Keratinocyte (primary cell): ENCODE measurements around the gene PDZD2. TPM values are rescaled to one million over a fixed set of nuclear protein-coding genes. Genes with fewer than 3 reads are reported as not detected.
"Not testable (repeated sequence)": the region's sequence is repeated elsewhere in the genome, so short reads cannot be mapped to it uniquely, and the experiment has no call there.

ENCODE experiments used
- DNase-seq: peaks from one replicate; pipeline ENCODE4 v3.0.0-alpha.2; 2011; ENCODE audit warnings: low read depth, missing footprints, low spot score
- FAIRE-seq: peaks from 2 replicates; lab custom pipeline; 2011; peaks lifted over from hg19 to GRCh38; lab: Jason Lieb, UNC
- H2AFZ ChIP-seq: 2 replicates; pipeline ENCODE4 v1.6.0; 2012; ENCODE audit warnings: low read length, control low read depth, inconsistent platforms; ENCODE audit not compliant: control insufficient read depth
- H3K27ac ChIP-seq: 2 replicates; pipeline ENCODE4 v1.5.1; 2011; ENCODE audit warnings: low read length; ENCODE audit not compliant: control insufficient read depth, insufficient read depth
- H3K27me3 ChIP-seq: 3 replicates; pipeline ENCODE4 v1.6.0; 2011; ENCODE audit warnings: low read length; ENCODE audit not compliant: control insufficient read depth, insufficient read depth; ENCODE audit errors: extremely low read depth
- H3K36me3 ChIP-seq, 2 experiments: 2 replicates in 1 of 2; 3 replicates in 1 of 2; pipeline ENCODE4 v1.5.1; 2011; ENCODE audit warnings: low read length in 2 of 2, mild to moderate bottlenecking in 1 of 2; ENCODE audit not compliant: control insufficient read depth in 2 of 2, insufficient read depth in 2 of 2; ENCODE audit errors: extremely low read depth in 1 of 2
- H3K4me1 ChIP-seq: 3 replicates; pipeline ENCODE4 v1.5.1; 2011; ENCODE audit warnings: low read length; ENCODE audit not compliant: control insufficient read depth, insufficient read depth; ENCODE audit errors: extremely low read depth
- H3K4me2 ChIP-seq: 3 replicates; pipeline ENCODE4 v1.6.0; 2011; ENCODE audit warnings: low read depth, low read length; ENCODE audit not compliant: control insufficient read depth, insufficient read depth; ENCODE audit errors: extremely low read depth
- H3K4me3 ChIP-seq, 3 experiments: fragments of 200-600 bp in 1 of 3; sonication (generic) in 1 of 3; 2 replicates in 2 of 3; 3 replicates in 1 of 3; pipeline ENCODE4 v1.5.1; 2011 to 2016; ENCODE audit warnings: low read length in 3 of 3, mild to moderate bottlenecking in 3 of 3, control low read depth in 2 of 3, inconsistent platforms in 1 of 3, low read depth in 1 of 3, mixed read lengths in 1 of 3, mixed run types in 1 of 3, moderate library complexity in 1 of 3; ENCODE audit not compliant: control insufficient read depth in 2 of 3, insufficient read depth in 2 of 3; ENCODE audit errors: extremely low read depth in 1 of 3
- H3K79me2 ChIP-seq: 2 replicates; pipeline ENCODE4 v1.6.0; 2012; ENCODE audit warnings: low read length; ENCODE audit not compliant: control insufficient read depth, insufficient read depth
- H3K9ac ChIP-seq: 3 replicates; pipeline ENCODE4 v1.6.0; 2011; ENCODE audit warnings: low read length; ENCODE audit not compliant: control insufficient read depth, insufficient read depth; ENCODE audit errors: extremely low read depth
- H3K9me1 ChIP-seq: 3 replicates; pipeline ENCODE4 v1.6.0; 2011; ENCODE audit warnings: low read length; ENCODE audit not compliant: control insufficient read depth, insufficient read depth; ENCODE audit errors: extremely low read depth
- H3K9me3 ChIP-seq: 2 replicates; pipeline ENCODE4 v1.5.1; 2012; ENCODE audit warnings: low read depth, low read length; ENCODE audit not compliant: control insufficient read depth
- H4K20me1 ChIP-seq: 3 replicates; pipeline ENCODE4 v1.6.0; 2011; ENCODE audit warnings: low read length; ENCODE audit not compliant: control insufficient read depth, insufficient read depth; ENCODE audit errors: extremely low read depth
- EZH2 ChIP-seq: IDR thresholded peaks from one replicate; pipeline ENCODE4 v1.6.1; 2012; ENCODE audit warnings: inconsistent platforms, mild to moderate bottlenecking, low read length, moderate library complexity
- dilution Hi-C: fragments of 300-500 bp; cut with MboI; formaldehyde crosslinking; loops from one replicate; pipeline ENCODE4 v1.7.0; 2020; ENCODE audit warnings: low sequenced_read_pairs; ENCODE audit not compliant: extremely low pct_ligation_motif_present
- polyA plus RNA-seq, 5 experiments: library from polyadenylated mRNA; depleted of rRNA in 3 of 5; stranded (reverse) in 3 of 5; stranded (forward) in 1 of 5; unstranded in 1 of 5; fragments of >200 nt; gene quantifications; 1 replicate in 1 of 5; 2 replicates in 3 of 5; 3 replicates in 1 of 5; pipeline versions ENCODE4 v1.2.1 to v1.2.3, GENCODE V29; 2011 to 2012; ENCODE audit warnings: missing spikeins in 2 of 5, low read depth in 1 of 5, low replicate concordance in 1 of 5
- TF ChIP-seq, protein P1 (sequence below), 3 experiments: IDR thresholded peaks in 1 of 3; conservative IDR thresholded peaks in 1 of 3; optimal IDR thresholded peaks in 1 of 3; 2 replicates in 2 of 3; 3 replicates in 1 of 3; pipeline versions ENCODE3 to v1.5.1; 2011; ENCODE audit warnings: low read length in 3 of 3, mild to moderate bottlenecking in 3 of 3, moderate library complexity in 2 of 3, control low read depth in 1 of 3, inconsistent platforms in 1 of 3; ENCODE audit not compliant: insufficient read depth in 2 of 3; ENCODE audit errors: extremely low read depth in 1 of 3

Gene PDZD2
- polyA plus RNA-seq, 1 donor (not counting 4 experiments of a cell fraction or from before 2014, with no cell fraction given) = 7.3 TPM

DNA sequence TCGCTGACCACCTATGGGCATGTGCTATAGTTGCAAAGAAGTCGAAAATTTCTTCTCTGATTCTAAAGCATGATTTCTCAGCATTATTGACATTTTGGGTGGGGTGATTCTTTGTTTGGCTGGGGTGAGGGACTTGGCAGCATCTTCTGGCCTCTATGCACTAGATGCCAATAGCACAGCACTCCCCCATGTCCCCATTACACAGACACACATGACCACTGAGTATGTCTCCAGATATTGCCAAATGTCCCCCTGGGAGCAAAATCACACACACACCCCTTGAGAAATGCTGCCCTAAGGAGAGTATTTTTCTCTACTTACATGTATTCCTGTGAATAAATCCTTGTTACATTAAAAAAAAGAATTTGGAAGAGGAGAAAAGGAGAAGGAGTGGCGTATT is 89.1 kb downstream of the PDZD2 start:
- dilution Hi-C loops = no loop called here
- FAIRE-seq (no peak), DNase-seq (no peak)
- H3K9me3 ChIP-seq = no peaks in the 10 kb centered on the region
- H3K4me3 ChIP-seq = no peak overlapping the region
- no peaks in the 10 kb centered on the region for H4K20me1 ChIP-seq
- H3K9ac ChIP-seq = no peak overlapping the region
- H2AFZ ChIP-seq = no peak overlapping the region
- H3K79me2 ChIP-seq = no peaks in the 10 kb centered on the region
- H3K36me3 ChIP-seq = no peaks in the 10 kb centered on the region
- no peaks in the 10 kb centered on the region for H3K9me1 ChIP-seq
- H3K27me3 ChIP-seq = no peaks in the 10 kb centered on the region
- no peak overlapping the region for H3K4me2 ChIP-seq
- H3K27ac ChIP-seq = no peak overlapping the region
- no peaks in the 10 kb centered on the region for H3K4me1 ChIP-seq
- TF ChIP-seq EZH2 = no peak
- TF ChIP-seq, protein P1, sequence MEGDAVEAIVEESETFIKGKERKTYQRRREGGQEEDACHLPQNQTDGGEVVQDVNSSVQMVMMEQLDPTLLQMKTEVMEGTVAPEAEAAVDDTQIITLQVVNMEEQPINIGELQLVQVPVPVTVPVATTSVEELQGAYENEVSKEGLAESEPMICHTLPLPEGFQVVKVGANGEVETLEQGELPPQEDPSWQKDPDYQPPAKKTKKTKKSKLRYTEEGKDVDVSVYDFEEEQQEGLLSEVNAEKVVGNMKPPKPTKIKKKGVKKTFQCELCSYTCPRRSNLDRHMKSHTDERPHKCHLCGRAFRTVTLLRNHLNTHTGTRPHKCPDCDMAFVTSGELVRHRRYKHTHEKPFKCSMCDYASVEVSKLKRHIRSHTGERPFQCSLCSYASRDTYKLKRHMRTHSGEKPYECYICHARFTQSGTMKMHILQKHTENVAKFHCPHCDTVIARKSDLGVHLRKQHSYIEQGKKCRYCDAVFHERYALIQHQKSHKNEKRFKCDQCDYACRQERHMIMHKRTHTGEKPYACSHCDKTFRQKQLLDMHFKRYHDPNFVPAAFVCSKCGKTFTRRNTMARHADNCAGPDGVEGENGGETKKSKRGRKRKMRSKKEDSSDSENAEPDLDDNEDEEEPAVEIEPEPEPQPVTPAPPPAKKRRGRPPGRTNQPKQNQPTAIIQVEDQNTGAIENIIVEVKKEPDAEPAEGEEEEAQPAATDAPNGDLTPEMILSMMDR (optimal IDR thresholded peaks at IDR 0.05 in 1 of 3, IDR thresholded peaks at IDR 0.05 in 1 of 3, conservative IDR thresholded peaks at IDR 0.05 in 1 of 3; ENCODE audit: extremely low read depth in 1 of 3, insufficient read depth in 2 of 3, low read length in 3 of 3) = no peak

DNA sequence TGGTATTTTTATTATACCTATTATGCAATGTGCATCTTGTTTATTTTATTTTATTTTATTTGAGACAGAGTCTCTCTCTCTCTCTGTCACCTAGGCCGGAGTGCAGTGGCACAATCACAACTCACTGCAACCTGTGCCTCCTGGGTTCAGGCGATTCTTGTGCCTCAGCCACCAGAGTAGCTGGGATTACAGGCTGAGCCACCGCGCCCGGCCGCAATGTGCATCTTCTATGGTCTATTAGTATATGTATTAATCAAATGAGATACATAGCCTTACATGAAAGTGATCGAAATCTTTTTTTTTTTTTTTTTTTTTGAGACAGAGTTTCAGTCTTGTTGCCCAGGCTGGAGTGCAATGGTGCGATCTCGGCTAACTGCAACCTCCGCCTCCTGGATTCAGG is 89.9 kb downstream of the PDZD2 start:
- H3K4me3 ChIP-seq, H3K4me1 ChIP-seq, H4K20me1 ChIP-seq, H3K36me3 ChIP-seq, H3K9ac ChIP-seq, H3K27ac ChIP-seq, H3K9me1 ChIP-seq, H2AFZ ChIP-seq, DNase-seq, H3K79me2 ChIP-seq, H3K4me2 ChIP-seq, H3K27me3 ChIP-seq, dilution Hi-C loops, FAIRE-seq, H3K9me3 ChIP-seq: not testable (repeated sequence)

DNA sequence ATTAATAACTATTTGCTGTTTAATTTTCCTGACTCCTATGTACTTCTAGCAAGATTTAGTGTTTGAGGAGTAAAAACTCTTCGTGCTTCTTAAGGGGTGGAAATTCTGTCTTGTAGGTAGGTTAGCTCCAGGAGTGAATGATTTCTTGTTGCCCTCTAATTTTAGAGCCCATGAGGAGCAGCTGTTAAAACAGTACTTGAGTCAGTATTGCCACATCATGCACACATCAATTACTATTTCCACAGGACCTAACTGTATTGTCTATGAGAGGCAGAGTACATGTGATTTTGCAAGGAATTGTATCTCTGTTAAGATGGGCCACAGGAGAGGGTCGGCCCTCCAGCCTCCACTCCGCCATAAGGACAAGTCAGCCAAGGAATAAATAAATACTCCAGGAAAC is 91.2 kb downstream of the PDZD2 start:
- Histone ChIP-seq H3K9me3 (no peaks in the 10 kb centered on the region), H3K9me1 (no peaks in the 10 kb centered on the region), H3K36me3 (no peaks in the 10 kb centered on the region), H3K9ac (no peak overlapping the region), H3K4me2 (no peak overlapping the region), H2AFZ (no peak overlapping the region), H3K79me2 (no peaks in the 10 kb centered on the region), H3K4me1 (no peaks in the 10 kb centered on the region), H3K27me3 (no peaks in the 10 kb centered on the region), H3K4me3 (no peak overlapping the region), H3K27ac (no peak overlapping the region), H4K20me1 (no peaks in the 10 kb centered on the region)
- FAIRE-seq (no peak), DNase-seq (no peak)
- dilution Hi-C loops = no loop called here
- no peak for TF ChIP-seq EZH2
- TF ChIP-seq, protein P1 (optimal IDR thresholded peaks at IDR 0.05 in 1 of 3, IDR thresholded peaks at IDR 0.05 in 1 of 3, conservative IDR thresholded peaks at IDR 0.05 in 1 of 3; ENCODE audit: extremely low read depth in 1 of 3, insufficient read depth in 2 of 3, low read length in 3 of 3) = no peak
